Panc1 (cell line): ENCODE data around the gene ZNF135. TPM values are rescaled to one million over a fixed set of nuclear protein-coding genes. Genes with fewer than 3 reads are reported as not detected.

Source experiments
- ATAC-seq: fragments of 200-7000 bp; cut with Tn5 transposase; 2 replicates; pipeline ENCODE4 v1.9.1; 2020; ENCODE audit warnings: mild to moderate bottlenecking, moderate library complexity
- BruUV-seq: library from RNA; stranded (reverse); fragments of 400-500 nt; replicated peaks from 2 replicates; lab custom pipeline; 2021; lab: Mats Ljungman, UMichigan
- CTCF ChIA-PET: fragments of 300-600 bp; sonication (Branson Sonifier 250); formaldehyde crosslinking; loops from one replicate; lab custom pipeline; 2022; ENCODE audit warnings: antibody characterized with exemption; lab: Charles Lee
- POLR2A ChIA-PET: fragments of 300-600 bp; sonication (Branson Sonifier 250); formaldehyde crosslinking; loops from one replicate; lab custom pipeline; 2022; ENCODE audit warnings: antibody characterized with exemption; lab: Charles Lee
- DNase-seq: peaks from one replicate; pipeline ENCODE4 v3.0.0-alpha.2; 2010; ENCODE audit warnings: low read depth, low spot score
- H3K27ac ChIP-seq: 2 replicates; pipeline ENCODE4 v1.5.1; 2011; ENCODE audit warnings: mild to moderate bottlenecking, low read length, inconsistent platforms
- H3K27me3 ChIP-seq: fragments of 200-500 bp; sonication (Bioruptor generic); 2 replicates; pipeline ENCODE4 v1.6.0; 2014; ENCODE audit warnings: low read length, inconsistent platforms; ENCODE audit not compliant: control insufficient read depth, insufficient read depth
- H3K36me3 ChIP-seq: fragments of 200-500 bp; sonication (Bioruptor generic); 2 replicates; pipeline ENCODE4 v1.5.1; 2014; ENCODE audit warnings: inconsistent platforms, mild to moderate bottlenecking, low read length, moderate library complexity; ENCODE audit not compliant: control insufficient read depth, insufficient read depth
- H3K4me1 ChIP-seq: 2 replicates; pipeline ENCODE4 v1.5.1; 2011; ENCODE audit warnings: inconsistent platforms, mild to moderate bottlenecking, low read length, moderate library complexity; ENCODE audit not compliant: control insufficient read depth, insufficient read depth
- H3K4me3 ChIP-seq, 2 experiments: 2 replicates each; pipeline ENCODE4 v1.5.1; 2011 to 2012; ENCODE audit warnings: low read depth in 2 of 2, low read length in 2 of 2, mild to moderate bottlenecking in 2 of 2, inconsistent platforms in 1 of 2, moderate library complexity in 1 of 2
- H3K9me3 ChIP-seq: fragments of 200-500 bp; sonication (Bioruptor generic); 2 replicates; pipeline ENCODE4 v1.5.1; 2014; ENCODE audit warnings: low read depth, mild to moderate bottlenecking, inconsistent platforms, low read length, moderate library complexity; ENCODE audit not compliant: control insufficient read depth, insufficient read depth
- POLR2AphosphoS5 ChIP-seq: IDR thresholded peaks from 2 replicates; pipeline ENCODE4 v1.6.1; 2012; ENCODE audit warnings: mild to moderate bottlenecking, low read depth, low read length, moderate library complexity
- SIN3A ChIP-seq: IDR thresholded peaks from 2 replicates; pipeline ENCODE4 v1.6.1; 2012; ENCODE audit warnings: low read depth, mild to moderate bottlenecking, low read length, moderate library complexity, borderline replicate concordance; ENCODE audit not compliant: insufficient read depth
- TCF7L2 ChIP-seq: IDR thresholded peaks from 2 replicates; pipeline ENCODE4 v1.6.1; 2011; ENCODE audit warnings: mild to moderate bottlenecking, low read depth, low read length, inconsistent platforms
- in situ Hi-C: cut with HindIII; loops from 2 replicates; pipeline ENCODE4 v1.10.0; 2016; ENCODE audit warnings: low sequenced_read_pairs, low pct_unique_long_range_greater_than_20kb
- intact Hi-C: fragments of 100-400 bp; cut with micrococcal nuclease; formaldehyde crosslinking; loops from one replicate; pipeline ENCODE4 v1.10.0; 2022; ENCODE audit not compliant: unreplicated experiment
- total RNA-seq: library from RNA; stranded (reverse); gene quantifications from one replicate; pipeline ENCODE4 v1.2.1, GENCODE V29; 2021; ENCODE audit not compliant: unreplicated experiment
- TF ChIP-seq, protein P1 (sequence below), 2 experiments: IDR thresholded peaks; 2 replicates each; pipeline ENCODE4 v1.6.1; 2011 to 2012; ENCODE audit warnings: low read depth in 2 of 2, control low read depth in 1 of 2, low read length in 1 of 2, mild to moderate bottlenecking in 1 of 2, moderate library complexity in 1 of 2; ENCODE audit not compliant: insufficient read depth in 1 of 2
- TF ChIP-seq, protein P2 (sequence below): fragments of 450-650 bp; IDR thresholded peaks from 2 replicates; pipeline ENCODE4 v1.5.1; 2017; ENCODE audit warnings: mild to moderate bottlenecking

Gene ZNF135
- total RNA-seq, 1 experiment from 2014 or later: not detected

DNA sequence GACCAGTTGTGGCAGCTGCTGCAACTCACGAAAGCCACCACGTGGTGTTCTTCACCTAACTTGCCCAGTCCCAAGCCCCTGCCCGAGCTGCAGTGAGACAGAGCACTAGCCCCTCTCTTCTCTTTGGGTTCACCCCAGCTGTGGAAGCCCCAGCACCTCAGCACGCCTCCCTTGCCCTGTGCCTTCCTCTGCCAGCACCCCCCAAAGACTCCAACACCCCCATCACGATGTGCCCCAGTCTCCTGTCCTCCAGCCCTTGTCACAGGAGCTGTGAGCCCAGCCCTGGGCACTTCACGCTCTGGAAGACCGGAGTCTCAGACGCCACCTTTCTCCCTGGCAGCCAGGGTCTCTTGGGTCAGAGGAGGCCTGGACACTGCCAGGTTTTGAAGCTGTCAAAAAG is 2.2 kb upstream of the ZNF135 start:
- TF ChIP-seq, protein P1, sequence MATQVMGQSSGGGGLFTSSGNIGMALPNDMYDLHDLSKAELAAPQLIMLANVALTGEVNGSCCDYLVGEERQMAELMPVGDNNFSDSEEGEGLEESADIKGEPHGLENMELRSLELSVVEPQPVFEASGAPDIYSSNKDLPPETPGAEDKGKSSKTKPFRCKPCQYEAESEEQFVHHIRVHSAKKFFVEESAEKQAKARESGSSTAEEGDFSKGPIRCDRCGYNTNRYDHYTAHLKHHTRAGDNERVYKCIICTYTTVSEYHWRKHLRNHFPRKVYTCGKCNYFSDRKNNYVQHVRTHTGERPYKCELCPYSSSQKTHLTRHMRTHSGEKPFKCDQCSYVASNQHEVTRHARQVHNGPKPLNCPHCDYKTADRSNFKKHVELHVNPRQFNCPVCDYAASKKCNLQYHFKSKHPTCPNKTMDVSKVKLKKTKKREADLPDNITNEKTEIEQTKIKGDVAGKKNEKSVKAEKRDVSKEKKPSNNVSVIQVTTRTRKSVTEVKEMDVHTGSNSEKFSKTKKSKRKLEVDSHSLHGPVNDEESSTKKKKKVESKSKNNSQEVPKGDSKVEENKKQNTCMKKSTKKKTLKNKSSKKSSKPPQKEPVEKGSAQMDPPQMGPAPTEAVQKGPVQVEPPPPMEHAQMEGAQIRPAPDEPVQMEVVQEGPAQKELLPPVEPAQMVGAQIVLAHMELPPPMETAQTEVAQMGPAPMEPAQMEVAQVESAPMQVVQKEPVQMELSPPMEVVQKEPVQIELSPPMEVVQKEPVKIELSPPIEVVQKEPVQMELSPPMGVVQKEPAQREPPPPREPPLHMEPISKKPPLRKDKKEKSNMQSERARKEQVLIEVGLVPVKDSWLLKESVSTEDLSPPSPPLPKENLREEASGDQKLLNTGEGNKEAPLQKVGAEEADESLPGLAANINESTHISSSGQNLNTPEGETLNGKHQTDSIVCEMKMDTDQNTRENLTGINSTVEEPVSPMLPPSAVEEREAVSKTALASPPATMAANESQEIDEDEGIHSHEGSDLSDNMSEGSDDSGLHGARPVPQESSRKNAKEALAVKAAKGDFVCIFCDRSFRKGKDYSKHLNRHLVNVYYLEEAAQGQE (IDR thresholded peaks at IDR 0.05; ENCODE audit: insufficient read depth in 1 of 2, low read depth in 2 of 2, low read length in 1 of 2): no peak
- TF ChIP-seq SIN3A (no peak), POLR2AphosphoS5 (no peak), TCF7L2 (no peak)
- TF ChIP-seq, protein P2, sequence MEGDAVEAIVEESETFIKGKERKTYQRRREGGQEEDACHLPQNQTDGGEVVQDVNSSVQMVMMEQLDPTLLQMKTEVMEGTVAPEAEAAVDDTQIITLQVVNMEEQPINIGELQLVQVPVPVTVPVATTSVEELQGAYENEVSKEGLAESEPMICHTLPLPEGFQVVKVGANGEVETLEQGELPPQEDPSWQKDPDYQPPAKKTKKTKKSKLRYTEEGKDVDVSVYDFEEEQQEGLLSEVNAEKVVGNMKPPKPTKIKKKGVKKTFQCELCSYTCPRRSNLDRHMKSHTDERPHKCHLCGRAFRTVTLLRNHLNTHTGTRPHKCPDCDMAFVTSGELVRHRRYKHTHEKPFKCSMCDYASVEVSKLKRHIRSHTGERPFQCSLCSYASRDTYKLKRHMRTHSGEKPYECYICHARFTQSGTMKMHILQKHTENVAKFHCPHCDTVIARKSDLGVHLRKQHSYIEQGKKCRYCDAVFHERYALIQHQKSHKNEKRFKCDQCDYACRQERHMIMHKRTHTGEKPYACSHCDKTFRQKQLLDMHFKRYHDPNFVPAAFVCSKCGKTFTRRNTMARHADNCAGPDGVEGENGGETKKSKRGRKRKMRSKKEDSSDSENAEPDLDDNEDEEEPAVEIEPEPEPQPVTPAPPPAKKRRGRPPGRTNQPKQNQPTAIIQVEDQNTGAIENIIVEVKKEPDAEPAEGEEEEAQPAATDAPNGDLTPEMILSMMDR: no peak
- Histone ChIP-seq H3K36me3 (no peaks in the 10 kb centered on the region), H3K4me1 (no peaks in the 10 kb centered on the region), H3K27ac (no peak overlapping the region), H3K9me3 (no peaks in the 10 kb centered on the region), H3K27me3 (no peaks in the 10 kb centered on the region), H3K4me3 (no peak overlapping the region)
- no TSS peak for BruUV-seq
- DNase-seq (no peak), ATAC-seq (no peak)
- intact Hi-C loops (no loop called here), in situ Hi-C loops (no loop called here)
- CTCF ChIA-PET: interaction anchor here (0.6 kb wide), 1 partner anchor 162 kb away, joined by 3 read pairs; no protein-coding TSS in a partner anchor
- POLR2A ChIA-PET: interaction anchor here (0.6 kb wide), 1 partner anchor 213 kb away, joined by 3 read pairs; no protein-coding TSS in a partner anchor

DNA sequence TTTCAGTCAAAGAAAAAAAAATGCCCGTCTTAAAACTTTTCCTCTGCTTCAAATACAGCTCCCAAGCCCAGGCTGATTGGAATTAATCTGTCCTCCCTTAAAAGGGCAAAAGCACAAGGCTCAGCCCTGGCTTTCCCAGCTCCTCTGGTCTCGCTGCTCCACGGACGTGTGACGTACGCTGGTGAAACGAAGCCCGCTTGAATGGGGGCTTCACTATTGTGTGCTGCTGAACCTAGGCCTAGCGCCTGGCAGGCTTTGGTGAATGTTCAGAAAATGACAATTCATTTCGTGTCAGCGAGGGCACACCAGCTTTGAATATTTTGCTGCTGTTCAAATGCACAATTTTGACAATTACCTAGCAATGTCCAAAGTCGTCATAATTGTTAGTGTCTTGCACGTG is 615 bp upstream of the ZNF135 start:
- POLR2A ChIA-PET: interaction anchor here (0.7 kb wide), 1 partner anchor 43 kb away, joined by 3 read pairs; no protein-coding TSS in a partner anchor
- H3K4me3 ChIP-seq: no peak overlapping the region
- H3K36me3 ChIP-seq: no peaks in the 10 kb centered on the region
- H3K27me3 ChIP-seq: no peaks in the 10 kb centered on the region
- in situ Hi-C loops: no loop called here
- no peak for DNase-seq
- H3K4me1 ChIP-seq: no peaks in the 10 kb centered on the region
- no peak overlapping the region for H3K27ac ChIP-seq
- CTCF ChIA-PET: no interaction called here
- no TSS peak for BruUV-seq
- ATAC-seq: no peak
- intact Hi-C loops: no loop called here
- TF ChIP-seq TCF7L2: no peak
- TF ChIP-seq, protein P1 (IDR thresholded peaks at IDR 0.05; ENCODE audit: insufficient read depth in 1 of 2, low read depth in 2 of 2, low read length in 1 of 2): no peak
- H3K9me3 ChIP-seq: no peaks in the 10 kb centered on the region
